Endometrial microvascular endothelial cells (primary cell): ENCODE measurements around the gene ADD3. TPM values are rescaled to one million over a fixed set of nuclear protein-coding genes. Genes with fewer than 3 reads are reported as not detected.

Experiments
- in situ Hi-C: cut with HindIII; loops from 2 replicates; pipeline ENCODE4 v1.10.0; 2017; ENCODE audit warnings: low sequenced_read_pairs, low pct_unique_long_range_greater_than_20kb; ENCODE audit errors: inconsistent ontology term
- total RNA-seq: library from RNA; depleted of rRNA; stranded (reverse); fragments of >200 nt; gene quantifications from one replicate; pipeline ENCODE4 v1.2.3, GENCODE V29; 2015; ENCODE audit errors: inconsistent ontology term

Gene ADD3, protein sequence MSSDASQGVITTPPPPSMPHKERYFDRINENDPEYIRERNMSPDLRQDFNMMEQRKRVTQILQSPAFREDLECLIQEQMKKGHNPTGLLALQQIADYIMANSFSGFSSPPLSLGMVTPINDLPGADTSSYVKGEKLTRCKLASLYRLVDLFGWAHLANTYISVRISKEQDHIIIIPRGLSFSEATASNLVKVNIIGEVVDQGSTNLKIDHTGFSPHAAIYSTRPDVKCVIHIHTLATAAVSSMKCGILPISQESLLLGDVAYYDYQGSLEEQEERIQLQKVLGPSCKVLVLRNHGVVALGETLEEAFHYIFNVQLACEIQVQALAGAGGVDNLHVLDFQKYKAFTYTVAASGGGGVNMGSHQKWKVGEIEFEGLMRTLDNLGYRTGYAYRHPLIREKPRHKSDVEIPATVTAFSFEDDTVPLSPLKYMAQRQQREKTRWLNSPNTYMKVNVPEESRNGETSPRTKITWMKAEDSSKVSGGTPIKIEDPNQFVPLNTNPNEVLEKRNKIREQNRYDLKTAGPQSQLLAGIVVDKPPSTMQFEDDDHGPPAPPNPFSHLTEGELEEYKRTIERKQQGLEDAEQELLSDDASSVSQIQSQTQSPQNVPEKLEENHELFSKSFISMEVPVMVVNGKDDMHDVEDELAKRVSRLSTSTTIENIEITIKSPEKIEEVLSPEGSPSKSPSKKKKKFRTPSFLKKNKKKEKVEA
- total RNA-seq, result 11.0 TPM

DNA sequence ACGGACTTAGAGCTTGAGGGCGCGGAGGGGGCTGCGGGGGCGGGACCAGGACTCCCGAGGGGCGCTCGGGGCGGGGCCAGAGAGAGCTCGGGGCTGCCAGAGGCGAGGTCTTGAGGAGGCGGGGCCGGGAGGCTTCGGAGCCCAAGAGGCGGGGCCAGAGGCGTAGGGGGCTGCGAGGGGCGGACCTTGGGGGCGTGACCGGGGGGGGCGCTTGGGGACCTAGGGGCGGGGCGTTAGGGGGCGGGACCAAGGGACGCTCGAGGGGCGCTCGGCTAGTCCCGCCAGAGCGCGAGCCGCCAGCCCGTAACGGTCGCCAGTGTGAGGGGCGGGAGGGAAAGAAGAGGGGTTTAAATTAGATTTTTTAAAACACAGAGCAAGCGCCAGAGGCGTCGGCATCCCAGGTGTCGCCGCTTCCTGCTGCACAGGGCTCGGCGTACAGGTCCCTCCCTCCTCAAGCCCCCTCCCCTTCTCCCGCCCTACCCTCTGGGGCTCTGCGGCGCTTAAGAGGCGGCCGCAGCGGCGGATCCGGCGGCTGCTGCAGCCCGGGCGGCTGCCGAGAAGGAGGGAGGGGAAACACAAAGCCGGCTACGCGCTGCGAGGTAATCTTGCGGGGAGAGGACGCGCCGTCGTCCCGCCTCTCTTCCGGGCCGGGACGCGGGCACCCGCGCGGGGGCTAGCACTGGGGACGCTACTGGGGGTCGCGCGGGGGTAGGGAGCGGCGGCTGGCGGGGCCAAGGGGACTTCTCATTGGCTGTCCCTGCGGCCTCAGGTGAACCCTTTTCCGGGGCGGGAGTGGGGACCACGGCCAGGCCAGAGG is at the start of gene ADD3:
Gene ADD3 (plus strand): TSS at position 284 of the 817 bp plus-strand sequence. CDS start 92,670 bp downstream, outside the sequence.
- in situ Hi-C loops, result loop anchor here (5.0 kb wide), 1 partner anchor 69 kb away; no protein-coding TSS in a partner anchor

DNA sequence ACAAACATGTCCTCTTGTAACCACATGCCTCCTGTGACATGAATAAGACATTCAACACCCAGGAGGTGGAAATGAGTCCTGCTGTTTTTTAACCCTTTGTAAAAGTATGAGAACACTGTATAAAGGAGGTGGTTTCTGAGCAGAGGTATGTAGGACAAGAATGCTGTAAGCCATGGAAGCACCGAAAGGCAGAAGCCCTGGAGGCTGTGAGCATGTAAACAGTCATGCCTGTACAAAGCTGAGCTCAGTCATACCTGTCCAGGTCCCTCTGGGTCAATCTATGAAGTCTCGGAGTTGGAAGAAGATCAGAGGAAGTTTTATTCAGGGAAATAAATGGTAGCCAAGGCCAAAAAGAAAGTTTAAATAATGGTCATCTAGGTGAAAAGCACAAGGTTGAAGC is 49.7 kb upstream of the ADD3 start:
- in situ Hi-C loops, result no loop called here

DNA sequence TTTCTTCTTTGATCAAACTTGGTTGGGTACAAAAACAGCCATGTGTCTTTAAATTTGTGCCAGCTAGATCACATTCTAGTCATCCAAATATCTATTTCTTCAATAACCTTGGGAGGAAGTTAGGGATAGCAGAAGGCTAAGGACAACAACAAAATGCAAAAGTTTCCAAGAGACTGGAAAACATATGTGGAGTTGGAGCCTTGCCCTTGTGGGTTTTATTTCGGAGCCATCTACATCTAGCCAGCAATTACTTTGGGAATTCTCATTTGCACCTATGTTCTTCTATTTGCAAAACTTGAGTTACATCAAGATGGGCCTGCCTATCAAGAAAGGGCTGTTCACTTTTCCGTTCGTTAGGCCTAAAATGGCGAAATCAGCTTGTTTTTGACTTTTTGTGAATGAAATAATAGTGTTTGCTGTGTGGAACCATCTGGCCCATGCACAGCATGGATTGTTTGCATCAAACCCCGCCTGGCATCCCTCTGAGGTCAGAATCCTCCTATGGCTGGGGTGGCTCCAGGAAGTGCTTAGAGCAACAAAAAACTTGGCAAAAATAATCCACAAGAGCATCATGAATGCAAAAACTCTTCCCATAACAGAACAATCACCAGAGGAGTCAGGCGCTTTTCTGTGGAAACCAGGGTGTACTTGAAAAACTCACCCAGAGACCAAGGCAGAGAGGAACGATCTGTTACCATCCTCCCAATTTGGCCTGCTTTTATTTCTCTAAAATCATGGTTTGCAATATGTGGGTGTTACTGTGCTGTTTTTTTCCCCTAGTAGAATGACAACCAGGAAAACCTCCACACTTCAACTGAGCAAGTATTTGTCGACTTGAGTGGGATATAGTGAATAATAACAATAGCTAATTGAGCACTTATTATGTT is 48.3 kb upstream of the ADD3 start:
- in situ Hi-C loops, result no loop called here

DNA sequence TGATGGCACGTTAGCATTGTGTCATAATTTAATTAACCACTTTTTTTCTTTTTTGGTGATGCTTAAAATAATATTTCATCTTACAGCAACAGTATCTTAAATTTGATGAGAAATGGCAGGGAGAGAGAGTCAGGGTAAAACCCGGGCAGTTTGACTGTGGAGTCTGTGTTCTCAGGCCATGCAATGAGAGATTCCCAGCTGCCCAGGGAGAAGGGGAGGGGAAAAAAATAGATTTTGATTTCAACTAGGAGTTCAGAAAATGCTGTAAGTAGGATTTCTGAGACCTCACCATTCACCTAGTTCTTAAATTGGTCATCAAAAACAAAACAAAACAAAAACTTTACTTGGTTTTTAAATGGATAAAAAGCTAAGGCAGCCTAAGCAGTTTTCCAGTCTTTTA is 47.1 kb upstream of the ADD3 start:
- in situ Hi-C loops, result no loop called here

DNA sequence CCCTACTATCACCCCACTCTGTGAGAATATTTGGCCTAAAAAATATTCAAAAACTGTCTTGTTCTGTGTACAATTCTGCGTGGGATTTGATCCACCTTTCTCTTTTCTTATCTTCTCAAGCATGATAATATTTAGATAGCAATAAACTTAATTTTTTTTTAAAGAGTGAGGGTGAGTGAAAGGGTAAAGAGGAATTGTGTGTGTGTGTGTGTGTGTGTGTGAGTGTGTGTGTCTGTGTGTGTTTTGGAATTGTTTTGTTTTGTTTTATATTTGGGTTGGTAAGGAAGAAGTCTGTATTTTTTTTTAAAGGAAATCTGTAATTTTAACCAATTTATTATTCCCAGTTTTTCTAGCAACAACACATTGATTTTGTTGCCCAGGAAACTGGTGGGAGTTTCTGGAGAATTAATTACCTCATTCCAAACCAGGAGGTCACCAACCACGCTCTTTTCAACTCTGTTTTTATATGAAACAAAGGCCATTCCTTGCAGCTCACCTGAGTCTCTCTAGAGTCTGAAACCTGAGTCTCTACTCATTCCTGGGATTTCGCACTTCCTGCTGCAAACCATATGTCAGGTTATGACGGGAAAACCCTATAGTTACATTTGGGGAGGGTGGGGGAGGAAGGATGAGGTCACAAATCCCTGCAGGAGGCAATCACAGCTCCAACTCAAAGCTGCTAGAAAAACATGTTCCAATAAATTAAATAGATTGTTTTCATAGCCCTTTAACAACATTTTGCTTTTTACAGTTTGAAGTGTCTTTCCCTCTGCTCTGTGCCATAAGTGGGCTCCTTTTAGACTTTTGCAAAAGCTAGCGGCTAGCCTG is 46.4 kb upstream of the ADD3 start:
- in situ Hi-C loops, result no loop called here

DNA sequence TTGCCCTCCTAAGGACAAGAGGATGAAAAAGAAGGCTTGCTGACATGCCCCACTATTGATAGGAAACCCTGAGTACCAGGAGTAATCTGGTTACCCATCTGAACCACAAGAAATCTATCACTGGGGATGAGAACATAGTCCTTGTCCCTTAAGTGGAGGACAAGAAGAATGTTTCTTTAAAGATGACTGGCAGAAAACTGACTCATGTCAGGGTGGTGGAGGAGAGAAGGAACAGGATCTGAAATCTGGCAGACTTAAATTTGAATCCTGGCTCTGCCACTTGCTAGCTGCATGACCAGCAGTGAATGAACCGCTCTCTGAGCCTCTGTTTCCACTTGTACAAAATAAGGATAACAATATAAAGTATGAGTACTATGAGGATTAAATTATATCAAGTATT is 45.5 kb upstream of the ADD3 start:
- in situ Hi-C loops, result no loop called here

DNA sequence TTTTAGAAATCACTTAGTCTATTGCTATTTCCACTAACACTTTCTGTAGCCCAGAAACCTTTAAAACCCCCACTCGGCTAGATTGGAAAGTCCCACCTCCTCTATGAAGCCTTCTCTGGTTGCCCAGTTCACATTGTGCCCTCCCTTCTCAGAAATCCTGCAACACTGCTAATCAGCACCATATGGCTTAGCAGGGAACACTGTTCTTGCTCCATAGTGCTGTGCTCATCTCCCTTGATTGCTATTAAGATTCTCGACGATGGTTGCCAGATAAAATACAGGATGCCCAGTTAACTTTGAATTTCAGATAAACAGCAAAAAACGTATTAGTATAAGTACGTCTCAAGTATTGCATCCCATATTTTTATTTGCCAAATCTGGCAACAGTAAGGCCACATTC is 44.3 kb upstream of the ADD3 start:
- in situ Hi-C loops, result no loop called here

DNA sequence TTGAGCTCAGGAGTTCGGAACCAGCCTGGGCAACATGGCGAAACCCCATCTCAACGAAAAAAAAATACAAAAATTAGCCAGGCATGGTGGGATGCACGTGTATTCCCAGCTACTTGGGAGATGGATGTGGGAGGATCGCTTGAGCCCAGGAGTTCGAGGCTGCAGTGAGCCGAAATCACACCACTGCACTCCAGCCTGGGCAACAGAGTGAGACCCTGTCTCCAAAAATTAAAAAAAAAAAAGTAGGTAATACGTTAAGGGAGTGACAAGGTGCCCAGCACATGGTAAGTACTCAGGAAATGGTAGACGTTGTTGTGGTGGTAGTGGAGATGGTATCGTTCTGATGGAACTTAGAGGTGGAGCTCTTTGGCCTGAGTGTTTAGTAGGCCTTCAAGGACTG is 43.5 kb upstream of the ADD3 start:
- in situ Hi-C loops, result no loop called here

DNA sequence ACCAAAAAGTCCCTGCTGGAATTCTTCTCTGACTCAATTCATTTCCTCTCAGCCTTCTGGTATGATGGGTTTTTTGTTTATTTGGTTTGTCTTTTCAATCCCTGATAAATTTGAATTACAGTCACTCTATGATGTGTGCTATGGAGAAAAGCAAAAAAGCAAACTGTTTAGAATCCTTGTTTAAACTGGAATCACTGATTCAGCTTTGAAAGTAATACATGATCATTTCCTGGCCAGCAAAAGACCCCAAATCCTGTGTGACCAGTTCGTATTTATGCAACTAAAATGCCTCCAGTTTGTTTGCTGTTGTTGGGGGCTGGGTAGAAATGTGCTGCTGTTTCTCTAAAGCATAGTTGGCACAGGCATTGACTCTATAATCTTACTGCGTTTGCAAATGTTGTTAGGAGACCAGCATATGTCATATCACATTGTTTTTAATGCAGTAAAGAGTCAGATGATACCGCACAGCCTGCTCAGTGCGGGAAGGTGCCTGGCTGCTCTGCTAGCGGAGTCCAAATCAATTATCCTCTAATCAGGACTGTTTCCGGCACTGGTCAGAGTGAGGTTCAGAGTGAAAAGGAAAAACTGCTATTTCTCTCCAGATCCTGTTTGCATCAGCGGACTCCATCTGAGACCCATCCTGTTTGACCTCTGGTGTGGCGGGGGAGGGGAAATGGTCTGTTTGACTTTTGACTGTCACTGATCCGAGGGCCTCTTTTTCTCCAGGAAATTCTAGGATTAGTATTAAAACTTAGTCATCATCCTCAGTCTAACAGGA is 40.6 kb upstream of the ADD3 start:
- in situ Hi-C loops, result no loop called here

DNA sequence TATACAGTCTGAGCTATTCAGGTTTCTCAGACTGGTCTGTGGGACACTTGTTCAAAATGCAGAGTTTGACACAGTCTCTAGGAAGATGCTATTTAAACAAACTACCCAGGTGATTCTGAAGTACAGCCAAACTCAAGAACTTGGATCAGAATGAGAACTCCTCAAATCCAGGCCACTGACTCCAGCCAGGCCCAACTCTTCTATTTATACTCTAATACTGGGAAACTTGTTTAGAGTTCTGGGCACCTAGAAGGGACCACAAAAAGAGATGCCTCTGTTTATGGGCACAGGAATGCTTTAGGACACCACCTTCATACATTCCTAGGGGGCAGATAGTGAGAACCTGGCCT is 40.1 kb upstream of the ADD3 start:
- in situ Hi-C loops, result no loop called here

DNA sequence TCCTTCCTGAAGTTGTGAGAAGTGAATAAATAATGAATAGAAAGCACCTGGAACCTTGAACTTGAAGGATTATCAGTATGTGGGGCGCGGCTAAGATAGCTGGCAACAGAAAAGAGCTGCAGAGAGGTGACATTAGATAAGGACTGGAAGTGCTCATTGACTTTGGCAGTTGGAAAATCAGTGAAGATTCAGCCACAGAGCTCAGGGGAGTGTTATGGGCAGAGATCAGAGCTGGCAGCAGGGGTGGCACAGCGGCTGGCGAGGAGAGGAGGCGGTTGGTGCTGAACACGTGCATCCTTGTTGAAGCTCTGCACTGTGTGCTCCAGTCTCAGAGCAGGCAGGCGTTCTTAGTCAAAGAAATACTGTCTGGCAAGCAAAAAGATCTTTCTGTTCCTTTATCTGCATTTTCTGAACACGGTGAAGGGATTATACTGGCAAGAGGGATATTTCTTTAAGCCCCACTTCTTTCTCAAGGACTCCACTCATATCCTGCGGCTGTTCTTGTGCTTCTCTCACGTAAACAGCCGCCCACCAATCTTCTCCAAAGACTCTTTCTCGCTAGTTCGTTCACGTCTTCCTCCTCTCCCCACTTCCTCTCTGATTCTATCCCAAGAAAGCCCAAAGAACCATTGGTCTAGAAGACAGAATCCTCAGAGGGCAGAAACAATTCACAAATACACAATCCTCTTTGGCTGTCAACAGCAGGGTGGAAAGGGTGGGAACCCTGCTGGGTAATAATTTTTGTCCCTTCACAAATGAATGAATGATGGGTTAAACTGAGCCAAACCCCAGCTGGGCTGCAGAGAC is 38.6 kb upstream of the ADD3 start:
- in situ Hi-C loops, result no loop called here

DNA sequence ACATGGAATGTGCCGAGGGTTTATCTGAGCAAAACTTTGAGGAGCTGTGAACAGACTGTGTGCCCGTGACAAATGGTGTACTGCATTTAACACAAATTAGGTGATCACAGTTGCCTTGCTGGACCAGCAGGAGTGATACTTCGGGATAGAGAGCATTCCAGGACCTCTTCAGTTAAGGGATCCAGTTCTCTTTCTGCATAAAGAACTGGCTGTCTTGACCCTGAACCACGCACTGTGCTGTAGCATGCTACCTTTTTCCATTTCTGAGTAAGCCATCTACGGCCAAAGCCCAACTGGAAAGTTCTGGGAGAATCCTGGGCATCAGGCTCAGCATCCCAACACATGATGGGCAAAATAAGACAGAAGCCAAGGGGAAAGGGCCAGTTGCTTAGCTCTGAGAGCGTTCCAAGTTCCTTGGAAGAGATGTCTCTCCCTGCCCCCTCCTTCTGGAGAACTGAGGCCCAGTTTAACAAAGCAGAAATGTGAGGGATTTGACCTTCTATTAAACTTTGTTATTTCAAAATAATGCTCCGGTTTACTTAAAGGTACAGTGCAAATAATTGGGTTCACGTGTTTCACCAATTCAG is 37.9 kb upstream of the ADD3 start:
- in situ Hi-C loops, result no loop called here

DNA sequence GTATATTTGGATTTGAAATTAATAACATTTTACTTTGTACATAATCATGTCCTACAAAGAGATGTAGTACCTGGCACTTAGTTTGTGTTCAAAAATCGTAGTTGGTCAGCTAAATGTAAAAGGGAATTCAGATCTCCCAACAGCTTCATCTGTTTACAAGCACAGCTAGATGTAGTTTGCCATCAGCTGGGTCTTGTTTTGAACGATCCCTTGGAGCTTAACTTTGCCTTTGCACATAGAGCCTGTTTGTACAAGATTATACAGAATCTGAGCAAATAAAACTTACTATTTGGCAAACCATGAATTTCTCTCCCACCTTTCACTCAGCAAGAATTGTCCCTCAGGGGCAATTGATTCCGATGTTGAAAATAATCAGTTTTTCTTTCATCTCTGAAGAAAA is 36.1 kb upstream of the ADD3 start:
- in situ Hi-C loops, result no loop called here

DNA sequence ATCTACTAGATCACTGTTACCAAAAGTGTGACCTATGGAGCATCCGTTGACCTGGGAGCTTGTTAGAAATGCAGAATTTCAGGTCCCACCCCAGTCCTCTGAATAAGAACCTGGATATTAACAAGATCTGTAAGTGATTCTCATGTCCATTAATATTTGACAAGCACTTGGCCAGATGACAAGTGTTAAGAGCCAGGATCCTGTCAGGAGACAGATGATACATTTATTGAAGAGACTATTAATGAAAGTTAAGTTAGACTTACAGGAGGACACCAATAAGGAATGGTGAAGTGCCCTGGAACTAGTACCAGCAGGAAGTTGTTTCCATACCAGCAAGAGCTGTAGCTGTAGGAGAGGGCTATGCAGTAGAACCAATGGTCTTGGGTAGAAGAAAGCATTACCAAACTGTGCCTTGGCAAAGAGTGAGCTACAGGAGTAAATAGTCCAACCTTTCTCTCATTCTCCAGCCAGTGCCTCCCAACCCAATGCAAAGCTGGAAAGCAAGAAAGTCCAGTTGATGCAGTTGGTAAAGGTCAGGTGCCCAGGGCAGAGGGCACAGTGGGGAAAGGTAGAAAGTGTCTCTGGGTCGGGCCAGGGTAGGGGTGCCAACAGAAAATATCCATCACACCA is 35.3 kb upstream of the ADD3 start:
- in situ Hi-C loops, result no loop called here

DNA sequence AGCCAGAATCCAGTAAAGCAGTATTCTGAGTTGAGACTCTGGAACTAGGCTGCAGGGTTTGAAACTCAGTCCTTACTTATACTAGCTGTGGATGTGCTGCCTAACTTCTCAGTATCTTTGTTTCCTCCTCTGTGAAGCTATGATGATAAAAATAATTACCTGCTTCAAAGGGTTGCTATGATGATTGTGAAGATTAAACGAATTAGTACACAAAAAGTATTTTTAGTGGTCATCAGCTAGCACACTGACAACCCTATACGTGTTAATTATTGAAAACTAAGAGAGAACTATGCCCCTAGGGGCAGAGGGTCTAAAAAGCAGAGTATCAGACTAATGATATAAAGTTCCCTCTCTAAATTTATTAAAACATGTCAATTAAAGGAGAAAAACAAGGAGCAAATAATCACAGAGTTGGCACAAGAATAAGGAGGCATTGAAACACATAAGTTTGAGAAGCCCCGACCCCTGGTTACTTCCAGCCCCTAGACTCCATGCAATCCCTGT is 34.4 kb upstream of the ADD3 start:
- in situ Hi-C loops, result no loop called here
